HG03139 (cell line): ENCODE measurements around the gene PCGF1.
A peak's percentile ranks its signal among the peaks of the same experiment; 100 is the strongest.
"Not testable (repeated sequence)": the region's sequence is repeated elsewhere in the genome, so short reads cannot be mapped to it uniquely, and the experiment has no call there.

Source experiments
- ATAC-seq: cut with Tn5 transposase; IDR thresholded peaks from one replicate; pipeline ENCODE4 v1.9.1; 2021; ENCODE audit not compliant: unreplicated experiment

Gene PCGF1

DNA sequence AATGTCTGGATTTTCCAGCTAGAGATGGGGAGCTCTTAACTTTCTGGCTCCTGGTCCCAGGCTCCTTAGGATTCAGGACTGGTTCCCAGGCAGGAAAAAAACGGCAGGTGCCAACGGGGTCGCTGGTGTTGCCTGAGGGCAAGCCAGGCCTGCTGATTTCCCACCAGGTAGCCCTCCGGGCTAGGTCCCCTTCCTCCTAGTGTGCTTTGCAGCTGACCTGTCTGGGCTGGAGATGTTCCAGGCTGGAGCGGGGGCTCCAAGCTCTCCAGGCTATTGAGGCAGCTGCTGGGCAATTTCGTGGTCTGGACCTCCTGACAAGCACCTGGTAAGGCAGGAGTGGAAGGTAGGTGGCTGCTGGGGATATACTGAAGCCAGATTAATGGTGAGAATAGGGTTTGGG, 33.0 kb downstream of the PCGF1 start:
- no peak for ATAC-seq

DNA sequence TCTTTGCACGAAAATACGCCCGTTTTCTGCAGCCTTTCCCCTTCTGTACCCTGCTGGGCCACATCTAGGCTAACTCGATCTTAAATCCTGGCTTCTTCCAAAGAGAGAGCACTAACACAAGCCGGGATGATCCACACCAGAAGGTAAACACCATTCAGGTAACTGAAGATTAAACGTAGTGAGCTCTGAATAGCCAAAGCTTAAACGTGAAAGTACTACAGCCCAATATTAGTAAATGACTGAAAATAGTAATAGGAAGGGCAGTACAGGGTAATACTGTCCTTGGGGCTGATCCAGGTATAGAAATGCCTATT, 34.6 kb downstream of the PCGF1 start:
- no peak for ATAC-seq

DNA sequence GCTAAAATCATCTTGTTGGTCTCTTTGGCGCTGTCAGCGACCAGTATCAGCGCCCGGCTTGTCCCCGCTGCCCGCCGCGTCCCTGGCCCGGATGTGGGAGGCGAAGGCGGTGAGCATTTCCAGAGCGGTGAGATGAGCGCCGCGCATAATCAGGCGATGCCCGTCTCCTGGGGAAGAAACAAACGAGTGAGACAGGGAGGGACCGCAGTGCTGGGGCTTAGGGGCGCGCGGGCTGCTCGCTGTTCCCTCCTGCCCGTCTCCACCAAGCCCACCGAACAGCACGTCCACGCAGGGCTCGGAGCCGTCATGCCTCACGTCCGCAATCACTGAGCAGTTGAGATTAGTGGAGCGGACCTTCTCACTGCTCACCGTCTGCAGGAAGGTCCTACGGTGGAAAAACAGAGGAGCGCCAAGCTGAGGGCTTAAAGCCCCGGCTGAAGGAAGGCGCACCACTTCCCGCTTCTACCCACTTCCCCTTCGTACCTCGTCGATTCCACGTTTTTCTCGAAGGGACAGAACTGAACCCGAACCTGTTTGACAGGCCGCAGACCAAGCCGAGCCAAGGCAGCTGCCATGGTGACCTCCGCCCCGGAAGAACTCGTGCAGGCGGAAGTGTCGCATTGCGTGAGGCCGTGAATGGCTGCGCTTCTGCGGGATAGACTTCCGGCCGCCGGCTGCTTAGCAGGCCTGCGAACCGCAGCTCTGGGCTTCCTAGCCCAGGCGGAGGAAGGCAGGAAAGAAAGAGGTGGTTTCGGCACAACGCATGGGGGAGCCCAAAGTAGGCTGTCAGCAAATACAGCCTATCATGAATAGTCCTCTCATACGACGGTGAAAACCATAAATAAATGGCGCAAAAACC, 35.2 kb downstream of the PCGF1 start, which contains the start of gene MRPL53:
Gene MRPL53, minus strand, starts transcription at position 595 of the 859 bp plus-strand sequence. Its CDS starts 20 bp downstream, at position 575.
- peak; percentile 86 for ATAC-seq

DNA sequence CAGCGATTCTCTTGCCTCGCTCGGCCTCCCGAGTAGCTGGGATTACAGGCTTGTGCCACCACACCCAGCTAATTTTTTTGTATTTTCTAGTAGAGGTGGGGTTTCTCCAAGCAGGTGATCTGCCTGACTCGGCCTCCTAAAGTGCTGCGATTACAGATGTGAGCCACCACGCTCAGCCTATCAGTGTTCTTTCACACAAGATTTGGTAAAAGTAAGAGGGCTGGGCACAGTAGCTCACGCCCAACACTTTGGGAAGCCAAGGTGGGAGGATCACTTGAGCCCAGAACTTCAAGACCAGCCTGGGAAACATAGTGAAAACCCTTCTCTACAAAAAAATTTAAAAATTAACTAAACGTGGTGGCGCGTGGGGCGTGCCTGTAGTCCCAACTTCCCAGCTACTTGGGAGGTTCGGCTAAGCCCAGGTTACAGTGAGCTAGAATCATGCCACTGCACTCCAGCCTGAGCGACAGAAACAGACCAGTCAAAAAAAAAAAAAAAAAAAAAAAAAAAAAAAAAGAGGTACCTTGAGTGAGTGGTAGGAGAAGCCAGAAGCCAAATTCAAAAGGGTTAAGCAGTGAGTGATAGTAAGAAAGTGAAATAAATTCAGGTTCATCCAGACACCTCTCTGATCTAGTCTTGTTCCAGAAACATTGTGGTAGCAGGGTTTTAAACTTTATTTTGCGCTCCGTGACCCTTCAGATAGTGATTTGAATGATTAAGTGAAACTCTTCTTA, 36.0 kb downstream of the PCGF1 start:
- no peak for ATAC-seq

DNA sequence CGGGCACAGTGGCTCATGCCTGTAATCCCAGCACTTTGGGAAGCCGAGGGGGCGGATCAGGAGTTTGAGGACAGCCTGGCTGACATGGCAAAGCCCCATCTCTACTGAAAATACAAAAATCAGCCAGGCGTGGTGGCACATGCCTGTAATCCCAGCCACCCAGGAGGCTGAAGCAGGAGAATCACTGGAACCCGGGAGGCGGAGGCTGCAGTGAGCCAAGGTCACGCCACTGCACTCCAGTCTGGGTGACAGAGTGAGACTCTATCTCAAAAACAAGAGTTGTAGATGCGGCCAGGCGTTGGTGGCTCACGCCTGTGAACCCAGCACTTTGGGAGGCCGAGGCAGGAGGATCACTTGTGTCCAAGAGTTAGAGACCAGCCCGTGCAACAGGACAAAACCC, 36.8 kb downstream of the PCGF1 start:
- ATAC-seq: not testable (repeated sequence)

DNA sequence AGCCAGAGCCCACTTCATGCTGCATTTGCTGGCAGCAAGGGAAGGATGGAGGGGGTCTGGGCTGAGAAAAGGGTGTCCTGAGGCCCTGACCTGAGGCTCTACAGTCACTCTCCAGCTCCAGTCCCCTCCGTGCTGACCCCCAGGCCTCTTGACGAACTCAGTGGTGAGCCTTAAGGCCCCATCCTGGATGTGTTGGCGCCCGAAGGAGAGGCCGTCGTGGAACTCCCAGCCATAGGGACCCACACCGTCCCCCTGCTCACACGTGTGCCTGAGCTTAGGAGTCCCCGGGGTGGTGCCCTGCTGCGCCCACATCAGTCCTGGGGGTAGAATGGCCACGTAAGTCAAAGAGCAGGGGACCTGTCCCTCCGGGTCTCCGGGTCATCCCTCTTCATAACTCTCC, 43.1 kb downstream of the PCGF1 start:
- no peak for ATAC-seq

DNA sequence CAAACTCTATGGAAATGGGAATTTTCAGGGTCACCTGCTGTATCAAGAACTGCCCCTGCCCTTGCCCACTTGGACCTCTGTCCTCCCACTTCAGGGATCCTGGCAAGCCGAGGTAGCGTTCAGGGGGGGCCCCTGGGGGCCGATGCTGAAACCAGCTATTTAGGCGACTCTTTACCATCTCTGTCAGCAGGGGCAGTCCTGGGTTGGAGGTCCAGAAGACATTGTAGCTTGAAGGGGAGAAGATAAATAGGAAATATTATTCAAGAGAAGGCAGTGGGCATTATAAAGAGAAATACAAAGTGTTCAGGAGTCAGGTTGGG, 44.7 kb downstream of the PCGF1 start:
- ATAC-seq: no peak

DNA sequence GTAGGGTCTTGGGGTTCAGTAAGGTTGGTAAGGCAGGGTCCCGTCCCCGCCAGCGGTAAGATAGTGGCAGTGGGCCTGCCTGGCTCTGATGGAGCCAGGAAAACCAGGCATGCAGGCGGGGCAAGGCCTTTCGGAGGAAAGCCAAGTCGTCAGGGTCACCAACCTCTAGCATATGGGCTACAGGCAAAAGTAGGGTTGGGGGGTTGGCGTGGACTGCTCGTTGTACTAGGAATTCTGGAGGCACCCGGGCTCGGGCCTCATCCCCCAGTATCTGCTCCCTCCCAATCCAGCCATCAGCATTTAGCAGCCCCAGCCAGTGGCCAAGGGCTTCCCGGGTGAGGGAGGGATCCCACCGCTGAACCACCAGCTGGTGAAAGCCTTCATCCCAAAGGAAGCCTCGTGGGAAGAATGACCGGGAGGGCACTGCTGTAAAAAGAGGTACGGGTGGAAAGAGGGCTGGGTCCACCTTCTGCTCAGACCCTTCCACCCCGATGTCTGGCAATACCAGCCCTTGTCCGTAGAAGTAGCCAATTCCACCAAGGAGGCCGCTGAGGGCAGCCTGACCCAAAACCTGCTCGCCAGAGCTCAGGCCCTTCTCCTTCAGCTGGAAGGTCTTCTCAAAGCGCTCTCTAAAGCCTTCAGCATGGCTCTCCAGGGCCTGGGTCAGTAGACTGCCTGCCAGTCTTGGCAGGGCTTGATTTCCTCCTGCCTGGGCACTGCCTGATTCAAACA, 45.3 kb downstream of the PCGF1 start:
- no peak for ATAC-seq

DNA sequence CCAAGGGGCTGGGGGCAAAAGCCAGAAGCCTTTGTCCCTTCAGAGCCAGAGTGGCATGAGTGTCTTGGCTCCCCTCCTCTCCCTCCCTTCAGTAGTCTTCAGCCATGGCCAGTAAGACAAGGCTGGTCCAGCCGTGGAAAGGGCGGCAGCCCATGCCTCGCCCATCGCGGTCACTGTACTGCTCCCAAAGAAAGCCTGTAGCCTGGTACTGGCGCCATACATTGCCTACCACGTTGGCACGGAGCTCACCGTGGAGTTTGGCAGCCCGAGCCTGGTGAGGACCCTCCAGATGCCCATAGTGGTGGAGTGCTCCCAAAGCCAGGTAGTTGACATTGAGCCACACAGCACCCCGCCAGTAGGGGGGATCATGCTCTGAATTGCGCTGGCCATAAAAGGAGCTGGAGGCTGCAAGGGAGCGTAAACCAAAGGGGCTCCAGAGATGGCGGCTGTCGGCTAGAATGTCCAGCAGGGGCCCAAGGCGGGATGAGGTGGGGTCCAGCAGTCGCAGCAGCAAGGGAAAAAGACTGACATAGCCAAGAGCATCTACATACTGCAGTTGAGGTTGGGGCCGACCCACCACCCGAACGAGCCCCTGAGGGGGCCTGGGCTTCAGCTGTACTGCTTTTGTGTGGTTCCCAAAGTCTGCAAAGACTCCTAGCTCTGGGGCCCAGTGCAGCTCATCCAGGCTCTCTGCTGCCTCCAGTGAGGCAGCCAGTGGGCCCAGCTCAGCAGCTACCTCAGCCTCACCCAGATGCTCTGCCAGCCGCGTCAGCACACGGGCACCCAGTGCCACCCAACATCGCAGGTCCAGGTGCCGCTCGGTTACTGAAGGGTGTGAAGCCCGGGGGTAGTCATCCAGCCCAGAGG, 46.1 kb downstream of the PCGF1 start:
- no peak for ATAC-seq

DNA sequence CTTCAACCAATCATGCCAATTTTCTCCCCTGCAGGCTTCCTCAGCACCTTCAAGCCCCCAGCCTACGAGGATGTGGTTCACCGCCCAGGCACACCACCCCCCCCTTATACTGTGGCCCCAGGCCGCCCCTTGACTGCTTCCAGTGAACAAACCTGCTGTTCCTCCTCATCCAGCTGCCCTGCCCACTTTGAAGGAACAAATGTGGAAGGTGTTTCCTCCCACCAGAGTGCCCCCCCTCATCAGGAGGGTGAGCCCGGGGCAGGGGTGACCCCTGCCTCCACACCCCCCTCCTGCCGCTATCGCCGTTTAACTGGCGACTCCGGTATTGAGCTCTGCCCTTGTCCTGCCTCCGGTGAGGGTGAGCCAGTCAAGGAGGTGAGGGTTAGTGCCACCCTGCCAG, 47.3 kb downstream of the PCGF1 start:
- ATAC-seq: not testable (repeated sequence)

DNA sequence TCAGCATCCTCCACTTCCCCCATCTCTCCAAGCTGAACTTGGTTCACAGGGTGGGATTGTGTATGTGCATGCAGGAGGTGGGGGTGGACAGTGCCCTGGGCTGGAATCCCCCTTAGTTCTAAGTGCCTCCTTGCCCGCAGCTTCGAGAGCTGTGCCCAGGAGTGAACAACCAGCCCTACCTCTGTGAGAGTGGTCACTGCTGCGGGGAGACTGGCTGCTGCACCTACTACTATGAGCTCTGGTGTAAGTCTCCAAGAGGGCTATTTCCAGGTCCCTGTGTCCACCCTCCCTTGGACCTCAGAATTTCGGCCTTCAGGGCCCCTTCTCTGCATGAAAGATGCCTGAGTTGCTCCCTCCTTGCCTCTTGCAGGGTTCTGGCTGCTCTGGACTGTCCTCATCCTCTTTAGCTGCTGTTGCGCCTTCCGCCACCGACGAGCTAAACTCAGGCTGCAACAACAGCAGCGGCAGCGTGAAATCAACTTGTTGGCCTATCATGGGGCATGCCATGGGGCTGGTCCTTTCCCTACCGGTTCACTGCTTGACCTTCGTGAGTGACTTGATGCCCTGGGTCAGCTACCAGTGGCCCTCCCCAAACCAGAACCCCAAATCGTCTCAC, 47.9 kb downstream of the PCGF1 start:
- ATAC-seq: not testable (repeated sequence)

DNA sequence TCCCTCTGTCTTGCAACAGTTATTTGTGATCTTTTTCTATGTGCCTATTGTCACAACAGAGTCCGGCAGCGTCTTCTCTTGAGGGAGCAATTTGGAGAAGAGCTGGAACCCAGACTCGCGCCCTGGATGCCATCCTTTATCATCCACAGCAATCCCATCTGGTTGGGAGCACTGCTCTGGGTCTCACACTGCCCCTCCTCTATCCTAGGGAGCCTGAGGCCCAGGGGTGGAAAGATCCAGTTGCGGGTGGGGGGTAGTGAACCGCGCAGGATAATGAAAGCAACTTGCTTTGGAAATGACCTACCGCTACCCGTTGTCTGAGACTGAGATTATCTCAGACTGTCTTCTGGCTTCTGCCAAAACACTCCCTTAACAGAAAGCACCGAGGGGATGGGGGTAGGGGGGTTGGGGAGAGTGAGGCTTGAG, 48.5 kb downstream of the PCGF1 start:
- ATAC-seq: no peak

DNA sequence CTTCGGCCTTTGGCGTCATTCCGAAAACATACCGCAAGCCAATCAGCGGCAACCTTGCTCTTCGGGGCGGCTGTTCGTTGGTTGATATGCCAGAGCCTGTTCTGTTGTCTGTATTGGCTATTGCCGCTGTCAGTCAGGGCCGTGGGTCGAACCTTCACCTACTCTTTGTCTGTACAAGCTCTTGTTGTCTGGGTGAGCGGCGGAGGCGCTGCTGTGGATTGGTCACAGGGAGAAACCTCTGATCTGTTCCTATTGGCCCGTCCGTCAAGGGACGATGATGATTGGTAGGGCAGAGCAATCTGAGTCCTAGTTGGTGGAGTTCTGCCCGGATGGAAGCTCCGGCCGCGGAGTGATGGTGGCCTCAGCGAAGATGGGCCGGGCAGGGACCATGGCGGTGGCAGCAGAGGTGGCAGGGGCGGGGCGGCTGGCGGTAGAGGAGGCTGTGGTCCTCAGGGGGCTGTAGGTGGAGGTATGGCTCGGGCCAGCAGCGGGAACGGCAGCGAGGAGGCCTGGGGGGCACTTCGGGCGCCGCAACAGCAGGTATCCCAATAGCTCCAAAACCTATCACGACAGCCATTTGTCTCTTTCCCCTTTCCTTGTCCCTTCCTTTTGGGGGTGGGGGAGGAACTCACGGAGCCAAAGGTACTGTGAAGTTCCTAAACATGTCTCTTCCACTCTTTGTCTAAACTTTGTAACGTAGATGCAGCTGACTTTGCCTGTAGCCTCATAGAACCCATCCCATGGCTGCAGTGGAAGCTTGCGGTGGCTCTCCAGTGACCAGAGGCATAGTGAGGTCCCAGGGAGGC, 49.2 kb downstream of the PCGF1 start, which contains the start of gene WBP1:
Gene WBP1, plus strand, starts transcription at position 307 of the 806 bp plus-strand sequence. Its CDS starts 165 bp downstream, at position 472.
- peak; percentile 81 for ATAC-seq

DNA sequence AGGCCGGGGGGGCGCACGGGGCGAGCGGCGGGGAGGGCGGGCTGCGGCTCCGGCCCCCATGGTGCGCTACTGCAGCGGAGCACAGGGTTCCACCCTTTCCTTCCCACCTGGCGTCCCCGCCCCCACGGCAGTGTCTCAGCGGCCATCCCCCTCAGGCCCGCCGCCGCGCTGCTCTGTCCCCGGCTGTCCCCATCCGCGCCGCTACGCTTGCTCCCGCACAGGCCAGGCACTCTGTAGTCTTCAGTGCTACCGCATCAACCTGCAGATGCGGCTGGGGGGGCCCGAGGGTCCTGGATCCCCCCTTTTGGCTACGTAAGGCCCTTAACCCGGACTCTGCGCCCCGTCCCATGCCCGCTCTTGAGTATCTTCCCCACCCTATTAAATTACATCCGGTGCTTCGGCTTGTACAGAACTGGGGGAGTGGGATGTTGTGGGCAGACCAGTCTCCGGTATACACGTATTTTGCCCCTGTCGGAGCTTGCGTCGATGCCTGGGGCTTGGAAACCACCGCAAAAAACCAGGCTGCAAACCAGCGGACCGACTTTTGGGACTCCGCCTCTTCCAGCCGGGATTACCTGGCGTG, 49.9 kb downstream of the PCGF1 start:
- peak; percentile 25 for ATAC-seq

DNA sequence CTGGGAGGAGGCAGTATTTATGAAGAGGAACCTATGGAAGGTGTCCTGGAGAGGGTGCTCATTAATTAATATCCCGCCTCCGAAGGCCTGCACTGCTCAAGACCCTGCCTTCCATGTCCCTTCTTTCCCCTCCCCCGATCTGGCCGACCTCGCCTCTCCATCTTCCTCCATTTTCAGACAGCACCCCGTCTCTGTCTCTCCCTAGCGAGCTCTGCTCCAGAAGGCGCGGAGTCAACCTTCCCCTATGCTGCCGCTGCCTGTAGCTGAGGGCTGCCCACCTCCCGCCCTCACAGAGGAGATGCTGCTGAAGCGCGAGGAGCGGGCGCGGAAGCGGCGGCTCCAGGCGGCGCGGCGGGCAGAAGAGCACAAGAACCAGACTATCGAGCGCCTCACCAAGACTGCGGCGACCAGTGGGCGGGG, 50.4 kb downstream of the PCGF1 start:
- ATAC-seq: no peak
